ENCODE results near the gene LIMK2. TPM values are rescaled to one million over a fixed set of nuclear protein-coding genes. Genes with fewer than 3 reads are reported as not detected.

LIMK2 gene
- total and polyA plus RNA-seq, 7 experiments from 2014 or later, result 13.1 to 49.9 (median 26.2) TPM

DNA sequence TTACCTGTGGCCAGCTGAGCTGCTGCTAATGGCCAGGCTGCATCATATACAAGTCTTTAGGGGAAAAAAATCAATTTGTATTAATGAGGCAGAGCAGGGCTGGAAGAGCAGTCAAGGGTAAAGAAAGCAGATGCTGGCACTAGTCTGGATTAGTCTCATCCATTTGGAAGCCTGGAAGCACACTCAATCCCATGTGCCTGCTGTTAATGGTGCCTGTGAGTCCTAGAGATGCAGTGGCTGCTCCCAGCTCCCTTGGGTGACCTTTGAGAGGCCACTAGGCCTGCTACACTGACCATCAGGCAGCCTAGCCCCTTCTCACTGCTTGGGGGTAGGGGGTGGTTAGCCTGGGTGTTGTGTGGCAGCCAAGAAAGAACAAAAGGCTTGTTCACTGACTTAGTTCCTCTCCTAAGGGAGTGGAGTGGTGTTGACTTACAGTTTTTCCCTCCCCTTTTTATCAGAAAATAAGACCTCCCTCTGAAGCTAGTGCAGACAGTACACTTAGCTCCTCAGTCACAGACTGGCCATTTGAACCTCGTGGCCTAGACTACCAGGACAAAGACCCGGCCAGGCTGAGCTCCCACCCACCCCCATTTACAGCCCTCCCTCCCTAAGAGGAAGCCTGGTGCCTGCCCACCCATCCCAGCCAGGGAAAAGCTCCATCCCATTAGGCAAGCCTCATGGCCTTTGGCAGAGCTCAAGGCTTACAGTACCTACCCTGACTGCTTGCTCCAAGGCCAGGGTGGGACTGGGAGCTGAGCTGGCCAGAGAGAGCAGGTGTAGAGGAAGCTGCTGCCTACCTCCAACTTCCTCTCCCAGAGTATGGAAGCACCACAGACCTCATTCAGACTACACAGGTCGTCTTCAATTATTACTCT, 72.4 kb downstream of the LIMK2 start:
- peak overlapping the region; percentile 36 for H3K4me3 ChIP-seq (ENCODE audit: low read length)
- Mint-ChIP-seq H3K27me3 (no peaks in the 10 kb centered on the region), H3K27ac (peak overlapping the region; percentile 95 to 100 (median 99)), H3K36me3 (peaks cover 5 to 88% (median 83%) of the 10 kb centered on the region in 5 donors), H3K4me3 (peak overlapping the region; percentile 79 to 100 (median 98)), H3K4me1 (peaks cover 51 to 92% (median 83%) of the 10 kb centered on the region in 7 donors), H3K9me3 (peaks cover 0 to 9% (median 0%) of the 10 kb centered on the region in 11 donors)
- H3K36me3 ChIP-seq (ENCODE audit: control insufficient read depth in 2 of 3, insufficient read depth in 3 of 3, low read length in 3 of 3), result peaks cover 61 to 90% (median 79%) of the 10 kb centered on the region in 3 experiments
- ATAC-seq (no peak), DNase-seq (no peak)
- no peaks in the 10 kb centered on the region for H3K9me3 ChIP-seq (ENCODE audit: control insufficient read depth in 2 of 3, low read length in 3 of 3)
- H3K27ac ChIP-seq (ENCODE audit: low read depth, low read length), result peak overlapping the region; percentile 100
- H3K27me3 ChIP-seq (ENCODE audit: control insufficient read depth in 2 of 2, insufficient read depth in 2 of 2, low read length in 2 of 2), result no peaks in the 10 kb centered on the region
- intact Hi-C loops (cut with micrococcal nuclease), result no loop called here
- peaks cover 70 to 97% of the 10 kb centered on the region in 2 donors for H3K4me1 ChIP-seq (ENCODE audit: control insufficient read depth in 2 of 2, insufficient read depth in 2 of 2, low read length in 2 of 2)
- POLR2A ChIA-PET, result interaction anchor here (0.6 to 34.1 kb wide), 9 partner anchors 13 to 364 kb away, joined by 3 to 2331 read pairs (median 6); partner anchors contain the start of gene PIK3IP1
- CTCF ChIA-PET, result interaction anchor here (0.6 to 2.9 kb wide), 3 partner anchors 11 to 62 kb away, joined by 3 to 27 read pairs (median 3); no protein-coding TSS in a partner anchor

DNA sequence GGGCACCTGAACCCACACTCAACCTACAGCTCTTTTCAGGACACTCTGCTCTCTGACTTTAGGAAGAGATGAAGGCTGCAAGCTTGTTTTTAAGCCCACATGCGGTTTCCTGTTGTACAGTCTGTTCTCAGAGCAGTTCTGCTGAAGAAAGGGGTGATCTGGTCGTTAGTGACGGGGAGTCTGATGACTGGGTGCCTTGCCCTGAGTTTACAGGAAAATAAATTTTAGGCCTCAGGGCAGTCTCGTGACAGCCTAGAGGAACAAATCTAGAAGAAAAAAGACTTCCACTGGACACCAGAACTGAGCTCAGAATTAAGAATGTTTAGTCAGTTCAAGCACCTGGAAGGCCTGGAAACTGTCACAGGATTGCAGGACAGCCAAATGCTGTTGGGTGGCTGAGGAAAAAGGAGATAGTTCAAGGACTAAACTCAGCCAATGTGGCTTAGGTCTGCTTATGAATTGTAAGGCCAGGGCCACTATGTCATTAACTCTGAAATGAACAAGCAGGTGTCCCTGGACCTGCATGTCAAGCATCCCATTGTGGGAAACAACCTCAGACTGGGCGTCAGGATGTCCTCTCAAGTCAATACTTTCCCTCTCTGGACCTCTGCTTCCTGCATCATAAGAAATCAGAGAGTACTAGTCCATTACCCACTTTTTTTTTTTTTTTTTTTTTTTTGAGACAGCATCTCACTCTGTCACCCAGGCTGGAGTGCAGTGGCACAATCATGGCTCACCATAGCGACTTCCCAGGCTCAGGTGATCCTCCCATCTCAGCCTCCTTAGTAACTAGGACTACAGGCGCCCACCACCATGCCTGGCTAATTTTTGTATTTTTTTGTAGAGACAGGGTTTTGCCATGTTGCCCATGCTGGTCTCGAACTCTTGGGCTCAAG, 74.5 kb downstream of the LIMK2 start:
- Mint-ChIP-seq H3K27ac (peak overlapping the region; percentile 95 to 100 (median 99)), H3K27me3 (no peaks in the 10 kb centered on the region), H3K4me3 (peak overlapping the region; percentile 67 to 100 (median 98)), H3K36me3 (peaks cover 10 to 82% (median 78%) of the 10 kb centered on the region in 5 donors), H3K4me1 (peaks cover 38 to 76% (median 71%) of the 10 kb centered on the region in 7 donors), H3K9me3 (peaks cover 0 to 11% (median 0%) of the 10 kb centered on the region in 11 donors)
- peaks cover 59 to 76% of the 10 kb centered on the region in 2 donors for H3K4me1 ChIP-seq (ENCODE audit: control insufficient read depth in 2 of 2, insufficient read depth in 2 of 2, low read length in 2 of 2)
- H3K36me3 ChIP-seq (ENCODE audit: control insufficient read depth in 2 of 3, insufficient read depth in 3 of 3, low read length in 3 of 3), result peaks cover 53 to 83% (median 80%) of the 10 kb centered on the region in 3 experiments
- ChIA-PET CTCF (interaction anchor here (0.8 to 2.9 kb wide), 4 partner anchors 10 to 406 kb away, joined by 3 to 27 read pairs (median 5); no protein-coding TSS in a partner anchor), POLR2A (interaction anchor here (0.6 to 35.9 kb wide), 16 partner anchors 4 to 654 kb away, joined by 3 to 2331 read pairs (median 4); partner anchors contain the start of genes LIMK2, PATZ1, PIK3IP1 and RNF185)
- H3K4me3 ChIP-seq (ENCODE audit: low read length), result peak overlapping the region; percentile 14
- intact Hi-C loops (cut with micrococcal nuclease), result no loop called here
- H3K27me3 ChIP-seq (ENCODE audit: control insufficient read depth in 2 of 2, insufficient read depth in 2 of 2, low read length in 2 of 2), result no peaks in the 10 kb centered on the region
- H3K9me3 ChIP-seq (ENCODE audit: control insufficient read depth in 2 of 3, low read length in 3 of 3), result no peaks in the 10 kb centered on the region
- peak overlapping the region; percentile 100 for H3K27ac ChIP-seq (ENCODE audit: low read depth, low read length)
- ATAC-seq (peak; percentile 53), DNase-seq (peak in 8 of 9 donors; percentile 62 to 91 (median 86))

DNA sequence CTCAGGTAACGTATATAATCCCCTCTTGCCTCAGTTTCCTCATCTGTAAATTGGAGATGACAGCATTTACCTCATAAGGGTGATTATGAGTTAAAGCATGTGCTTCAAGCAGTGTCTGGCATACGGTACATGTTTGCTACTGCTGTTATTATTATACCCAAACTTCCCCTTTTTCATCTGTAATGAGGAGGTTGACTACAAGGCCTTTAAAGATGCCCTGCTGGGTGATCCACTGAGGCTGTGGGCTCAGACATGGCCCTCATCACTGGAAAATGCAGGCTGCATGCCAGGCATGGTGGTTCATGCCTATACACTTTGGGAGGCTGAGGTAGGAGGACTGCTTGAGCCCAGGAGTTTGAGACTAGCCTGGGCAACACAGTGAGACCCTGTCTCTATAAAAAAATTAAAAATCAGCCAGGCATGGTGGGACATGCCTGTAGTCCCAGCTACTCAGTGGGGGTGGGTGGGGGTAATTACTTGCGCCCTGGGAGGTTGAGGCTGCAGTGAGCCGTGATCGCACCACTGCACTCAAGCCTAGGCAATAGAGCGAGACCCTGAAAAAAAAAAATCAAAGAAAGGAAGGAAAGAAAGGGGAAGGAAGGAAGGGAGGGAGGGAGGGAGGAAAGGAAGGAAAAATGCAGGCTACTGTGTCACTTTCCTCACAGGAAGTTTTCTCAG, 75.9 kb downstream of the LIMK2 start:
- Histone ChIP-seq H3K36me3 (ENCODE audit: control insufficient read depth in 2 of 3, insufficient read depth in 3 of 3, low read length in 3 of 3) (peaks cover 44 to 76% (median 67%) of the 10 kb centered on the region in 3 experiments), H3K4me1 (ENCODE audit: control insufficient read depth in 2 of 2, insufficient read depth in 2 of 2, low read length in 2 of 2) (peaks cover 63 to 65% of the 10 kb centered on the region in 2 donors), H3K9me3 (ENCODE audit: control insufficient read depth in 2 of 3, low read length in 3 of 3) (no peaks in the 10 kb centered on the region), H3K27ac (ENCODE audit: low read depth, low read length) (peak overlapping the region; percentile 100), H3K4me3 (ENCODE audit: low read length) (peak overlapping the region; percentile 100), H3K27me3 (ENCODE audit: control insufficient read depth in 2 of 2, insufficient read depth in 2 of 2, low read length in 2 of 2) (no peaks in the 10 kb centered on the region)
- H3K27ac Mint-ChIP-seq, result peak overlapping the region; percentile 95 to 100 (median 99)
- peak overlapping the region; percentile 92 to 100 (median 98) for H3K4me3 Mint-ChIP-seq
- H3K27me3 Mint-ChIP-seq, result no peaks in the 10 kb centered on the region
- peaks cover 32 to 69% (median 63%) of the 10 kb centered on the region in 7 donors for H3K4me1 Mint-ChIP-seq
- DNase-seq (no peak), ATAC-seq (no peak)
- H3K36me3 Mint-ChIP-seq, result peaks cover 9 to 81% (median 70%) of the 10 kb centered on the region in 5 donors
- intact Hi-C loops (cut with micrococcal nuclease), result no loop called here
- H3K9me3 Mint-ChIP-seq, result peaks cover 0 to 14% (median 0%) of the 10 kb centered on the region in 11 donors
- ChIA-PET CTCF (interaction anchor here (6.9 kb wide), 1 partner anchor 8 kb away, joined by 73 read pairs; no protein-coding TSS in a partner anchor), POLR2A (interaction anchor here (0.6 to 35.9 kb wide), 7 partner anchors 5 to 180 kb away, joined by 3 to 2331 read pairs (median 80); partner anchors contain the start of genes LIMK2, PATZ1, PIK3IP1 and SELENOM)

DNA sequence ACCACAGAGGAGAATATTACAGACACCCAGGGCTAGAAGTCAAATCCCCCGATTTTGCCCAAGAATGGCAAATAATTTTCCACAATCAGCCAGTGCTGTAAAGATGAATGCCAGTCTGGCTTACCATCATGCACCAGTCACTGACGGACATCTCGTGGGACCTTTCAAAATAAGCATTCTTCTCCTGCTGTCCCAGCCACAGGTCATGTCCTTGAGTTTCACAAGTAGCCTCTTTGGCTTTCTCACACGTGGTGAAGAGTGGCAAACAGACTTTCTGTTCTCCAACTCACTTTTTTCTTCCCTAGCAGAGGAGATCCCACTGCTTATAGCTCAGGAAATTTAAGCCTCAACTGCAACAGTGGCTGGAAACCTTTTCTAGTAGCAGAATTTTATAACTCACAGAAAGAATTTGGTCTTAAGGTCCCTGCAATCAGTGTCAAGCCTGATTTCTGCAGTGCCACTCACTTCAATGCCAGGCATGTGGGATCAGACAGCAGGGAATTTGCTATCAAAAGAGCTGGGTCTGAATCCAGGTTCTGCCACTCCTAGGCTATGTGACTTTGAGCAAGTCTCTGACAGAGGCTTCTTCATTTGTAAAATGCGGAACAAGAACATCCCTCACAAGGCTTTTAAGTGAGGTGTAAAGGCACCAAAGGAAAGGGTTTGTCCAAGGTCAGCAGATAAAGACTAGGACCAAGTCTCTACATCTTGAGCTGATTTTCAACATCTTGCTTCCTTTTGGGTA, 76.6 kb downstream of the LIMK2 start:
- Mint-ChIP-seq H3K4me1 (peaks cover 27 to 69% (median 63%) of the 10 kb centered on the region in 7 donors), H3K27ac (peak overlapping the region; percentile 98 to 100 (median 99)), H3K36me3 (peaks cover 4 to 74% (median 63%) of the 10 kb centered on the region in 5 donors), H3K4me3 (peak overlapping the region; percentile 92 to 100 (median 98)), H3K9me3 (peaks cover 0 to 12% (median 0%) of the 10 kb centered on the region in 11 donors), H3K27me3 (no peaks in the 10 kb centered on the region)
- Histone ChIP-seq H3K4me1 (ENCODE audit: control insufficient read depth in 2 of 2, insufficient read depth in 2 of 2, low read length in 2 of 2) (peaks cover 59 to 70% of the 10 kb centered on the region in 2 donors), H3K27ac (ENCODE audit: low read depth, low read length) (peak overlapping the region; percentile 100), H3K27me3 (ENCODE audit: control insufficient read depth in 2 of 2, insufficient read depth in 2 of 2, low read length in 2 of 2) (no peaks in the 10 kb centered on the region), H3K9me3 (ENCODE audit: control insufficient read depth in 2 of 3, low read length in 3 of 3) (no peaks in the 10 kb centered on the region), H3K36me3 (ENCODE audit: control insufficient read depth in 2 of 3, insufficient read depth in 3 of 3, low read length in 3 of 3) (peaks cover 43 to 69% (median 60%) of the 10 kb centered on the region in 3 experiments), H3K4me3 (ENCODE audit: low read length) (peak overlapping the region; percentile 100)
- peak in 1 of 9 donors; percentile 18 for DNase-seq
- POLR2A ChIA-PET, result interaction anchor here (1.1 to 35.9 kb wide), 13 partner anchors 6 to 373 kb away, joined by 3 to 2331 read pairs (median 29); partner anchors contain the start of genes DRG1, LIMK2, MORC2 and PATZ1
- CTCF ChIA-PET, result interaction anchor here (0.8 to 6.9 kb wide), 5 partner anchors 9 to 1735 kb away, joined by 3 to 73 read pairs (median 4); partner anchors contain the start of gene THOC5
- intact Hi-C loops (cut with micrococcal nuclease), result no loop called here
- ATAC-seq, result no peak

DNA sequence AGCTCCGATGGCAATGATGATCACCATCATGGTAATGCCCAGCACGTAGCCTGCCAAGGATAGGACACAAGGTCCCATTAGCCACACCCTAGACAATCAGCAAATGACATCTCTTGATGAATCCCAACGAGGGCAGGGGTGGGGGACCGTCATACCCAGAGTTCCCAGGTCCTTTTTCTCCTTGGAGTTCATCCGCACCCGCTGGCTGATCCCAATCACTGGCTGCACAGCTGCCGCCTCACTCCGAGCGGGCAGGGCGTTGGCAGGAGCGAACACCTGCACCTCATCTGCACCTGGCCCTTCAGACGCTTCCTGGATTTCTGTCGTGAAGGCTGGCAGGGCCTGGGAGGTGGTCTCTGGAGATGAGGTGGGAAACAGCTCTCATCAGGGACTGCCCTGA, 77.2 kb downstream of the LIMK2 start:
- H3K27ac Mint-ChIP-seq, result peak overlapping the region; percentile 98 to 100 (median 99)
- H3K27me3 ChIP-seq (ENCODE audit: control insufficient read depth in 2 of 2, insufficient read depth in 2 of 2, low read length in 2 of 2), result no peaks in the 10 kb centered on the region
- peak overlapping the region; percentile 100 for H3K27ac ChIP-seq (ENCODE audit: low read depth, low read length)
- peak in 1 of 9 donors; percentile 47 for DNase-seq
- peak overlapping the region; percentile 100 for H3K4me3 ChIP-seq (ENCODE audit: low read length)
- H3K9me3 Mint-ChIP-seq, result peaks cover 0 to 12% (median 0%) of the 10 kb centered on the region in 11 donors
- H3K4me3 Mint-ChIP-seq, result peak overlapping the region; percentile 92 to 100 (median 98)
- no peaks in the 10 kb centered on the region for H3K27me3 Mint-ChIP-seq
- POLR2A ChIA-PET, result interaction anchor here (0.6 to 35.9 kb wide), 16 partner anchors 7 to 373 kb away, joined by 3 to 2331 read pairs (median 12); partner anchors contain the start of genes DRG1, LIMK2, MORC2 and PATZ1
- peaks cover 27 to 69% (median 63%) of the 10 kb centered on the region in 7 donors for H3K4me1 Mint-ChIP-seq
- intact Hi-C loops (cut with micrococcal nuclease), result no loop called here
- H3K4me1 ChIP-seq (ENCODE audit: control insufficient read depth in 2 of 2, insufficient read depth in 2 of 2, low read length in 2 of 2), result peaks cover 59 to 67% of the 10 kb centered on the region in 2 donors
- CTCF ChIA-PET, result interaction anchor here (1.1 to 6.9 kb wide), 4 partner anchors 9 to 25 kb away, joined by 3 to 73 read pairs (median 5); no protein-coding TSS in a partner anchor
- peaks cover 38 to 62% (median 53%) of the 10 kb centered on the region in 3 experiments for H3K36me3 ChIP-seq (ENCODE audit: control insufficient read depth in 2 of 3, insufficient read depth in 3 of 3, low read length in 3 of 3)
- no peaks in the 10 kb centered on the region for H3K9me3 ChIP-seq (ENCODE audit: control insufficient read depth in 2 of 3, low read length in 3 of 3)
- ATAC-seq, result no peak
- H3K36me3 Mint-ChIP-seq, result peaks cover 4 to 68% (median 58%) of the 10 kb centered on the region in 5 donors

Data from naive thymus-derived CD4-positive, alpha-beta T cell (primary cell).